Vagina (tissue), 2 donors: ENCODE results near the gene POLR2M. TPM values are rescaled to one million over a fixed set of nuclear protein-coding genes. Genes with fewer than 3 reads are reported as not detected.

Experiments used
- DNase-seq, 2 donors: peaks; one replicate each; pipeline ENCODE4 v3.0.0-alpha.2; 2017; ENCODE audit errors: extremely low spot score in 2 of 2
- H3K27ac ChIP-seq: fragments of 200-600 bp; sonication (generic); one replicate; pipeline ENCODE4 v1.5.1; 2019
- H3K27me3 ChIP-seq: fragments of 200-600 bp; sonication (generic); one replicate; pipeline ENCODE4 v1.5.1; 2019
- H3K36me3 ChIP-seq, 2 donors: fragments of 200-600 bp; sonication (generic); one replicate each; pipeline ENCODE4 v1.5.1; 2017 to 2019
- H3K4me1 ChIP-seq: fragments of 200-600 bp; sonication (generic); one replicate; pipeline ENCODE4 v1.5.1; 2019
- H3K4me3 ChIP-seq, 2 donors: fragments of 200-600 bp; sonication (generic); 1 replicate in 1 of 2; 2 replicates in 1 of 2; pipeline ENCODE4 v1.5.1; 2016 to 2019
- H3K9me3 ChIP-seq: fragments of 200-600 bp; sonication (generic); one replicate; pipeline ENCODE4 v1.5.1; 2019
- CTCF ChIP-seq, 3 experiments: fragments of 450-650 bp in 2 of 3; fragments of 200-600 bp in 1 of 3; sonication (generic) in 1 of 3; IDR thresholded peaks; one replicate each; pipeline ENCODE4 v1.5.1; 2017 to 2019; ENCODE audit warnings: antibody characterized with exemption in 3 of 3, mild to moderate bottlenecking in 2 of 3, moderate library complexity in 2 of 3
- POLR2A ChIP-seq, 2 donors: fragments of 450-650 bp; IDR thresholded peaks; one replicate each; pipeline ENCODE4 v1.6.1; 2017; ENCODE audit warnings: antibody characterized with exemption in 2 of 2, mild to moderate bottlenecking in 2 of 2, moderate library complexity in 2 of 2
- POLR2AphosphoS5 ChIP-seq, 2 donors: sonication (generic); formaldehyde crosslinking; IDR thresholded peaks; one replicate each; pipeline ENCODE4 v1.9.0; 2017; ENCODE audit warnings: antibody characterized with exemption in 2 of 2, mild to moderate bottlenecking in 2 of 2, low read depth in 1 of 2; ENCODE audit not compliant: insufficient read depth in 1 of 2
- intact Hi-C: fragments of 100-400 bp; cut with DNase I; formaldehyde crosslinking; loops from one replicate; pipeline ENCODE4 v1.15.1; 2023
- total RNA-seq: library from RNA; depleted of rRNA; stranded (reverse); fragments of >200 nt; gene quantifications from one replicate; pipeline ENCODE4 v1.2.3, GENCODE V29; 2016

POLR2M gene
- total RNA-seq, 1 donor from 2014 or later = 204 TPM

- intact Hi-C loops = no loop called here
- Histone ChIP-seq H3K9me3 (no peaks in the 10 kb centered on the region), H3K36me3 (no peaks in the 10 kb centered on the region), H3K27me3 (no peaks in the 10 kb centered on the region), H3K4me3 (no peak overlapping the region), H3K27ac (no peak overlapping the region), H3K4me1 (no peaks in the 10 kb centered on the region)
- no peak for DNase-seq
- TF ChIP-seq POLR2AphosphoS5 (IDR thresholded peaks at IDR 0.05; ENCODE audit: insufficient read depth in 1 of 2, low read depth in 1 of 2) = no peak
Observed at GRCh38 chr15:57681011-57681410, 25.5 kb upstream of the POLR2M start.

GRCh38 chr15:57683481-57683880, 23.0 kb upstream of the POLR2M start:
- Histone ChIP-seq H3K27ac (no peak overlapping the region), H3K9me3 (no peaks in the 10 kb centered on the region), H3K36me3 (no peaks in the 10 kb centered on the region), H3K4me3 (no peak overlapping the region), H3K4me1 (no peaks in the 10 kb centered on the region), H3K27me3 (no peaks in the 10 kb centered on the region)
- no peak for TF ChIP-seq POLR2AphosphoS5 (IDR thresholded peaks at IDR 0.05; ENCODE audit: insufficient read depth in 1 of 2, low read depth in 1 of 2)
- TF ChIP-seq POLR2A (IDR thresholded peaks at IDR 0.05) = no peak
- no peak for TF ChIP-seq CTCF (IDR thresholded peaks at IDR 0.05)
- DNase-seq = no peak
- intact Hi-C loops = no loop called here

DNA sequence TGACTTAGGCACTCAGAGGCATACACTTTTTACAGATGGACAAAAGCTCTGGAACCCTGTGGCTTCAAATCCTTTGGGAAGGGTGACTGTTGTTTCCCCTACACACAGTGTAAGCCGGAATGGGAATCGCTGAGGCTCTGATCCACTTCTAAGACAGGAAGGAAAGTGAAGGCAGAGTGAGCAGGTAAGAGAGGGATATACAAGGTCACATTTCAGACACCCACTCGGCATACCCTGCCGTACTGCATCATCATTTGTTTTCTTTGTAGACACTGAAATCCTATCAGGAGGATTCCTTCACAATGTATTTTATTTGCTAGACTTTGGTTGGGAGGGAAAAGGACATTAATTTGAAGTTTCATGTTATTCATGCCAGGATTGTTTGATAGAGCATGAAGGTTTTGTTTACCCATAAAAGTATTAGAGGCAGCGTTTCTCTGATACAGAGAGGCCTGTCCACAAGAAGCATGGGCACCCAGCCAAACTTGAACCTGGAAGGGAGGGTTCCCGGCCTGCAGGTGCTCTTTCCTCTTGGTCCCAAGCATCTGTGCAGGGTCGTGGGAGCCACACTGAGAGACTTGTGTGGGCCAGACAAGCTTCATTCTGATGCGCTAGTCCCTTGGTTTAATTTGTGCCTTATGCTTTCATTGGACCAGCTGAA, 21.9 kb upstream of the POLR2M start:
- H3K9me3 ChIP-seq = no peaks in the 10 kb centered on the region
- no peaks in the 10 kb centered on the region for H3K36me3 ChIP-seq
- H3K27ac ChIP-seq = no peak overlapping the region
- H3K4me3 ChIP-seq = no peak overlapping the region
- no peaks in the 10 kb centered on the region for H3K4me1 ChIP-seq
- no peaks in the 10 kb centered on the region for H3K27me3 ChIP-seq
- TF ChIP-seq POLR2A (IDR thresholded peaks at IDR 0.05) (no peak), CTCF (IDR thresholded peaks at IDR 0.05) (no peak), POLR2AphosphoS5 (IDR thresholded peaks at IDR 0.05; ENCODE audit: insufficient read depth in 1 of 2, low read depth in 1 of 2) (no peak)
- intact Hi-C loops = no loop called here
- no peak for DNase-seq

GRCh38 chr15:57685306-57686095, 21.0 kb upstream of the POLR2M start:
- no peaks in the 10 kb centered on the region for H3K4me1 ChIP-seq
- no peaks in the 10 kb centered on the region for H3K27me3 ChIP-seq
- peak overlapping the region; percentile 17 for H3K27ac ChIP-seq
- H3K4me3 ChIP-seq = no peak overlapping the region
- H3K9me3 ChIP-seq = no peaks in the 10 kb centered on the region
- TF ChIP-seq POLR2A (IDR thresholded peaks at IDR 0.05) = no peak
- TF ChIP-seq CTCF (IDR thresholded peaks at IDR 0.05) = no peak
- no peak for TF ChIP-seq POLR2AphosphoS5 (IDR thresholded peaks at IDR 0.05; ENCODE audit: insufficient read depth in 1 of 2, low read depth in 1 of 2)
- DNase-seq = no peak
- H3K36me3 ChIP-seq = no peaks in the 10 kb centered on the region
- intact Hi-C loops = no loop called here

GRCh38 chr15:57686657-57687056, 19.9 kb upstream of the POLR2M start:
- DNase-seq = no peak
- Histone ChIP-seq H3K4me1 (no peaks in the 10 kb centered on the region), H3K27ac (no peak overlapping the region), H3K27me3 (no peaks in the 10 kb centered on the region), H3K36me3 (no peaks in the 10 kb centered on the region), H3K4me3 (no peak overlapping the region), H3K9me3 (no peaks in the 10 kb centered on the region)
- intact Hi-C loops = no loop called here
- no peak for TF ChIP-seq POLR2A (IDR thresholded peaks at IDR 0.05)
